GM12878 (cell line): ENCODE data around the gene MAN2A1. TPM values are rescaled to one million over a fixed set of nuclear protein-coding genes. Genes with fewer than 3 reads are reported as not detected.
"Not testable (repeated sequence)": the region's sequence is repeated elsewhere in the genome, so short reads cannot be mapped to it uniquely, and the experiment has no call there.

Experiments
- ATAC-seq: fragments of 200-7000 bp; cut with Tn5 transposase; 3 replicates; pipeline ENCODE4 v1.9.1; 2020; ENCODE audit warnings: mild to moderate bottlenecking, moderate library complexity
- BruUV-seq: library from RNA; stranded (reverse); fragments of 400-500 nt; replicated peaks from 2 replicates; lab custom pipeline; 2021; lab: Mats Ljungman, UMichigan
- CTCF ChIA-PET: fragments of 300-600 bp; sonication (Branson Sonifier 250); formaldehyde crosslinking; extraction: SDS; loops from one replicate; lab custom pipeline; 2021; ENCODE audit warnings: inconsistent platforms; lab: Yijun Ruan, JAX
- POLR2A ChIA-PET: fragments of 350-600 bp; formaldehyde crosslinking; extraction: SDS; loops from one replicate; lab custom pipeline; 2021; ENCODE audit warnings: inconsistent platforms; lab: Charles Lee
- RAD21 ChIA-PET: fragments of 300-600 bp; sonication (Branson Sonifier 250); formaldehyde crosslinking; loops from one replicate; lab custom pipeline; 2023; ENCODE audit warnings: antibody characterized with exemption; ENCODE audit not compliant: unreplicated experiment; lab: Charles Lee
- SMC1A ChIA-PET: fragments of 300-600 bp; sonication (Branson Sonifier 250); formaldehyde crosslinking; loops from one replicate; lab custom pipeline; 2023; ENCODE audit not compliant: unreplicated experiment, uncharacterized antibody; lab: Charles Lee
- DNase-seq: peaks from one replicate; pipeline ENCODE4 v3.0.0-alpha.2; 2011; ENCODE audit warnings: low read depth, low spot score
- FAIRE-seq: peaks from 3 replicates; lab custom pipeline; 2011; peaks lifted over from hg19 to GRCh38; lab: Jason Lieb, UNC
- H2AFZ ChIP-seq: 2 replicates; pipeline ENCODE4 v1.6.0; 2011; ENCODE audit warnings: low read depth, low read length, control low read depth; ENCODE audit not compliant: control insufficient read depth
- H3K27ac ChIP-seq: 2 replicates; pipeline ENCODE4 v1.5.1; 2011; ENCODE audit warnings: control low read depth; ENCODE audit not compliant: control insufficient read depth, insufficient read depth
- H3K27me3 ChIP-seq, 2 experiments: replicated peaks in 1 of 2; 2 replicates each; pipeline versions ENCODE4 v1.6.0 to v1.6.1; 2011; ENCODE audit warnings: low read length in 1 of 2; ENCODE audit not compliant: control insufficient read depth in 2 of 2, insufficient read depth in 2 of 2
- H3K36me3 ChIP-seq, 2 experiments: 2 replicates each; pipeline ENCODE4 v1.5.1; 2011; ENCODE audit warnings: low read length in 1 of 2; ENCODE audit not compliant: control insufficient read depth in 2 of 2, insufficient read depth in 2 of 2
- H3K4me1 ChIP-seq: 2 replicates; pipeline ENCODE4 v1.6.1; 2011; ENCODE audit warnings: mild to moderate bottlenecking, low read length, moderate library complexity, mixed read lengths; ENCODE audit not compliant: control insufficient read depth, insufficient read depth
- H3K4me2 ChIP-seq: 2 replicates; pipeline ENCODE4 v1.6.0; 2011; ENCODE audit warnings: control low read depth; ENCODE audit not compliant: control insufficient read depth, insufficient read depth
- H3K4me3 ChIP-seq: fragments of 200-600 bp; sonication (generic); 2 replicates; pipeline ENCODE4 v1.5.1; 2016
- H3K79me2 ChIP-seq: 2 replicates; pipeline ENCODE4 v1.6.0; 2011; ENCODE audit warnings: low read length; ENCODE audit not compliant: control insufficient read depth, insufficient read depth
- H3K9ac ChIP-seq: 2 replicates; pipeline ENCODE4 v1.8.0; 2011; ENCODE audit warnings: low read length, control low read depth, mixed read lengths; ENCODE audit not compliant: control insufficient read depth, insufficient read depth
- H3K9me3 ChIP-seq: replicated peaks from 3 replicates; pipeline ENCODE4 v1.5.1; 2011; ENCODE audit warnings: mild to moderate bottlenecking, low read length; ENCODE audit not compliant: control insufficient read depth, insufficient read depth
- H4K20me1 ChIP-seq: 2 replicates; pipeline ENCODE4 v1.6.0; 2011; ENCODE audit not compliant: control insufficient read depth, insufficient read depth
- ASH2L ChIP-seq: fragments of 300-600, 200-600 bp; sonication (generic); IDR thresholded peaks from 2 replicates; pipeline ENCODE4 v1.6.1; 2017; ENCODE audit warnings: low read depth, mild to moderate bottlenecking, borderline replicate concordance
- BMI1 ChIP-seq: fragments of 450-650 bp; IDR thresholded peaks from 2 replicates; pipeline ENCODE4 v1.6.1; 2016; ENCODE audit warnings: mild to moderate bottlenecking, moderate library complexity, borderline replicate concordance
- KDM1A ChIP-seq: fragments of 200-600 bp; sonication (generic); IDR thresholded peaks from 2 replicates; pipeline ENCODE4 v1.6.1; 2016; ENCODE audit warnings: borderline replicate concordance
- NFXL1 ChIP-seq: fragments of 450-650 bp; IDR thresholded peaks from 2 replicates; pipeline ENCODE4 v1.6.1; 2017; ENCODE audit warnings: antibody characterized with exemption, mild to moderate bottlenecking, borderline replicate concordance
- NKRF ChIP-seq: fragments of 450-650 bp; conservative IDR thresholded peaks from 2 replicates; pipeline ENCODE4 v1.6.1; 2017; ENCODE audit warnings: mild to moderate bottlenecking, moderate library complexity
- RUNX3 ChIP-seq: IDR thresholded peaks from 2 replicates; pipeline ENCODE4 v1.6.1; 2012; ENCODE audit warnings: low read length, inconsistent platforms
- SPI1 ChIP-seq: IDR thresholded peaks from 2 replicates; pipeline ENCODE4 v1.6.1; 2011; ENCODE audit warnings: low read depth, mild to moderate bottlenecking, low read length, moderate library complexity, borderline replicate concordance; ENCODE audit not compliant: insufficient read depth
- TAF1 ChIP-seq: IDR thresholded peaks from 2 replicates; pipeline ENCODE4 v1.6.1; 2011; ENCODE audit warnings: mild to moderate bottlenecking, low read depth, low read length, borderline replicate concordance
- TBL1XR1 ChIP-seq: IDR thresholded peaks from 2 replicates; pipeline ENCODE4 v1.6.1; 2012; ENCODE audit warnings: low read depth, low read length, improper control_type of control experiment
- ZBTB11 ChIP-seq: fragments of 450-650 bp; formaldehyde crosslinking; IDR thresholded peaks from 2 replicates; pipeline ENCODE4 v1.5.0; 2022; ENCODE audit warnings: mild to moderate bottlenecking, missing genetic modification characterization
- WGBS: methylation state at CpG from one replicate; pipeline ENCODE4 v1.1.6; 2016; ENCODE audit warnings: low lambda C conversion rate; ENCODE audit not compliant: insufficient replicate concordance, insufficient coverage; ENCODE audit errors: missing lambda C conversion rate; 5-methylcytosine and 5-hydroxymethylcytosine counted together
- in situ Hi-C: fragments of 300-500 bp; cut with MboI; formaldehyde crosslinking; loops from 9 replicates; pipeline ENCODE4 v1.14.3; 2018; ENCODE audit warnings: mixed read lengths
- intact Hi-C: fragments of 100-400 bp; cut with micrococcal nuclease; formaldehyde crosslinking; loops from one replicate; pipeline ENCODE4 v1.14.2; 2022; ENCODE audit not compliant: unreplicated experiment
- polyA plus RNA-seq, 11 experiments: library from polyadenylated mRNA; depleted of rRNA in 4 of 11; unstranded in 6 of 11; stranded (reverse) in 5 of 11; fragments of >200 nt; fragmentation: Nextera tagmentation in 4 of 11; fragmentation: Illumina TruSeq in 1 of 11; extraction: Ambion mirVana in 4 of 11; extraction: Trizol in 1 of 11; gene quantifications; 1 replicate in 1 of 11; 2 replicates in 10 of 11; pipeline versions ENCODE4 v1.2.1 to v1.2.3, GENCODE V29; 2011 to 2016; ENCODE audit warnings: inconsistent platforms in 2 of 11, missing spikeins in 2 of 11, low read depth in 1 of 11
- total RNA-seq, 4 experiments: library from RNA; depleted of rRNA in 3 of 4; stranded (reverse); fragments of >200 nt in 3 of 4; fragmentation: Illumina TruSeq in 1 of 4; extraction: Trizol in 1 of 4; gene quantifications; 2 replicates each; pipeline versions ENCODE4 v1.2.1 to v1.2.3, GENCODE V29; 2013 to 2021

The MAN2A1 gene
- total and polyA plus RNA-seq, 10 of the 15 experiments (the other 5 are each of a cell fraction or from before 2014, with no cell fraction given), result 4.2 to 27.9 (median 10.5) TPM

- whole genome bisulfite sequencing, result 50% methylated on average over 2 of the region's 2 CpGs
- H3K27me3 ChIP-seq, H2AFZ ChIP-seq, H3K9me3 ChIP-seq, H4K20me1 ChIP-seq, DNase-seq, in situ Hi-C loops, intact Hi-C loops, BruUV-seq, FAIRE-seq, H3K4me3 ChIP-seq, H3K36me3 ChIP-seq, H3K4me1 ChIP-seq, H3K9ac ChIP-seq, POLR2A ChIA-PET, H3K27ac ChIP-seq, H3K4me2 ChIP-seq, ATAC-seq, H3K79me2 ChIP-seq, SMC1A ChIA-PET: not testable (repeated sequence)
- CTCF ChIA-PET, result interaction anchor here (1.1 kb wide), 1 partner anchor 43 kb away, joined by 3 read pairs; no protein-coding TSS in a partner anchor
- RAD21 ChIA-PET, result interaction anchor here (0.6 kb wide), 1 partner anchor 1002 kb away, joined by 3 read pairs; no protein-coding TSS in a partner anchor
Measured at GRCh38 chr5:109893271-109893670, 203.5 kb downstream of the MAN2A1 start.

- no peaks in the 10 kb centered on the region for H3K4me1 ChIP-seq
- whole genome bisulfite sequencing, result 62% methylated on average over 9 of the region's 9 CpGs
- H3K4me3 ChIP-seq, result no peak overlapping the region
- no peak overlapping the region for H3K4me2 ChIP-seq
- ATAC-seq, result no peak
- no peak for DNase-seq
- no peaks in the 10 kb centered on the region for H4K20me1 ChIP-seq
- POLR2A ChIA-PET, result no interaction called here
- no peak overlapping the region for H3K27ac ChIP-seq
- no peaks in the 10 kb centered on the region for H3K79me2 ChIP-seq
- H3K27me3 ChIP-seq, result no peaks in the 10 kb centered on the region
- no peaks in the 10 kb centered on the region for H3K9me3 ChIP-seq
- CTCF ChIA-PET, result no interaction called here
- no TSS peak for BruUV-seq
- SMC1A ChIA-PET, result no interaction called here
- H3K36me3 ChIP-seq, result no peaks in the 10 kb centered on the region
- intact Hi-C loops, result no loop called here
- no peak for FAIRE-seq
- H2AFZ ChIP-seq, result no peak overlapping the region
- H3K9ac ChIP-seq, result no peak overlapping the region
- in situ Hi-C loops, result no loop called here
- RAD21 ChIA-PET, result no interaction called here
- TF ChIP-seq NKRF (no peak), ZBTB11 (CRISPR knock-in tag) (no peak), RUNX3 (no peak), TAF1 (no peak), SPI1 (no peak), BMI1 (no peak), ASH2L (no peak), NFXL1 (no peak), TBL1XR1 (no peak), KDM1A (no peak)
Measured at GRCh38 chr5:109898269-109899162, 208.8 kb downstream of the MAN2A1 start.
